ENCODE data around the gene MGP.

The MGP gene

DNA sequence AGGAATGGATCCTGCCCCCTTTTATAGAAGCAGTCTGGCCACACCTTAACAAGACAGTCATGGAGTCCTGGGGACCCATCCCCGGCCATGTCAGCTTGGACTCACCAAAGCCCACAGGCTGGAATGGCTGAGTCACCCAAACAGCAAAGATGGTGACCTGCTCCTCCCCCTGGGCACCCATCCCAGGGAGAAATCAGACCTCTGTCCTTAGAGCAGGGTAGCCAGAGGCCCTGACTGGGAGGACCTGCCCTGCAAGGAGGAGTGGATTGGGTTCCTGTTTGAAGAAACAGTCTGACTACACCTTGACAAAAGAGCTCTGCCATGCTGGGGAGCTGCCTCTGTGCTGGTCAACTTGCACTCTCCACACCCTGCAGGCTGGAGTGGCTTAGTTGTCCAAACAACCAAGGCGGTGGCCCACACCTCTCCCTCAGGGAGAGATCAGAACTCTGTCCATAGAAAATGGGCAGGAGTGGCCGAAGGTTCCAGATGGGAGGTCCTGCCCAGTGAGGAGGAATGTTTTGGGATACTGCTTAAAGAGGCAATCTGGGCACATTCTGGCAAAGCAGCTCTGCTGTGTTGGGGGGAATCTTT is 16.6 kb downstream of the MGP start:
- no peak for DNase-seq (ENCODE audit: low read depth in 1 of 2, low spot score in 1 of 2)

- DNase-seq (ENCODE audit: low read depth in 1 of 2, low spot score in 1 of 2) = no peak
Observed at GRCh38 chr12:14860490-14860889, 25.2 kb downstream of the MGP start.

DNA sequence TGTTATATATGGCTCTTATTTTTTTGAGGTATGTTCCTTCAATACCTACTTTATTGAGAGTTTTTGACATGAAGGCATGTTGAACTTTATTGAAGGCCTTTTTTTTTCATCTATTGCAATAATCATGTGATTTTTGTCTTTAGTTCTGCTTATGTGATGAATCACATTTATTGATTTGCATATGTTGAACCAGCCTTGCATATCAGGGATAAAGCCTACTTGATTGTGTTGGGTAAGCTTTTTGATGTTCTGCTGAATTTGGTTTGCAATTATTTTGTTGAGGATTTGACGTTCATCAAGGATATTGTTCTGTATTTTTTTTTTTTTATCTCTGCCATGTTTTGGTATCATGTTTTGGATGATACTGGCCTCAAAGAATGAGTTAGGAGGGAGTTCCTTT is 27.1 kb downstream of the MGP start:
- DNase-seq (ENCODE audit: low read depth in 1 of 2, low spot score in 1 of 2) = no peak

GRCh38 chr12:14854586-14855183 is 31.0 kb downstream of the MGP start:
- DNase-seq (ENCODE audit: low read depth in 1 of 2, low spot score in 1 of 2) = no peak

- DNase-seq (ENCODE audit: low read depth in 1 of 2, low spot score in 1 of 2) = no peak
Observed at GRCh38 chr12:14853961-14854360, 31.7 kb downstream of the MGP start.

GRCh38 chr12:14852880-14853279 is 32.8 kb downstream of the MGP start:
- no peak for DNase-seq (ENCODE audit: low read depth in 1 of 2, low spot score in 1 of 2)

- DNase-seq (ENCODE audit: low read depth in 1 of 2, low spot score in 1 of 2) = no peak
Observed at GRCh38 chr12:14850929-14851663, 34.6 kb downstream of the MGP start.

DNA sequence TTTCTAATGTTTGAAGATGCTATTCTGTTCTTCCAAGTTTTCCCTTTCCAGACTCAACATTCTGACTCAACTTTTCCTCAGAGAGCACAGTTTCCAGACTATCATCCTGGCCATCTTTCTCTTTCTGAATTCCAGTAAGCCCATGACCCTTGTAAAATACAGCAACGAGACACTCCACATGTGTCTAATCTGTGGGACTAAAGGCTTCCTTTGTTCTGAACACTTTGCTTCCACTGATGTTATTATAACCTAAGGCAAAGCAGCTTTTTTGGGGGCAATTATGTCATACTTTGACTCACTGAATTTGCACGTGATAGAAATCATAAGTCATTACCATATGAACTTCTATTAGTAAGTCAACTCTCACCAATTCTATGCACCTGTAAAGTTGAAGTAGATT is 36.0 kb downstream of the MGP start:
- no peak for DNase-seq (ENCODE audit: low read depth in 1 of 2, low spot score in 1 of 2)

GRCh38 chr12:14846876-14847580 is 38.6 kb downstream of the MGP start:
- DNase-seq (ENCODE audit: low read depth in 1 of 2, low spot score in 1 of 2) = no peak

- DNase-seq (ENCODE audit: low read depth in 1 of 2, low spot score in 1 of 2) = no peak
Observed at GRCh38 chr12:14846042-14846587, 39.5 kb downstream of the MGP start.

- DNase-seq (ENCODE audit: low read depth in 1 of 2, low spot score in 1 of 2) = peak in 1 of 2 donors; percentile 40
Observed at GRCh38 chr12:14845350-14845750, 40.3 kb downstream of the MGP start.

- DNase-seq (ENCODE audit: low read depth in 1 of 2, low spot score in 1 of 2) = no peak
Observed at GRCh38 chr12:14844401-14844800, 41.3 kb downstream of the MGP start.

- no peak for DNase-seq (ENCODE audit: low read depth in 1 of 2, low spot score in 1 of 2)
Observed at GRCh38 chr12:14843425-14843887, 42.2 kb downstream of the MGP start, which contains the start of gene ART4. Gene ART4, minus strand, starts transcription at chr12:14843526. Its CDS starts 413 bp downstream, at chr12:14843113.

DNA sequence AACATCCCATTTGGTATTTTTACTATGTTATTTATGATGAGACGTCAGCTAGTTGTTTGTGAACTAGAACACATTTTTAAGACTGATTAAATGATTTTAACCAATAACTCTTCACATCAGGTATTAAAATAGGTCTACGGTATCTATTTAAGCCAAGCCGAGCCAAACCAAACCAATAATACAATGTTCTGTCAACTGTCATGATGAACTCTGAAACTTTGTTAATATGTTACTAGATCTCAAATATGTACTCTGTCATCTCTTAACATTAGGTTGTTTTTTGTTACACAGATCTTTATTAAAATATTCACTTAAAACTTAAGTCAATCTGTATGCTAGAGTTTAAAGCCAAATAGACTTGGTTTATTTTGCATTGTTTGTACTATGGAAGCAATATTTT is 43.3 kb downstream of the MGP start:
- no peak for DNase-seq (ENCODE audit: low read depth in 1 of 2, low spot score in 1 of 2)

- DNase-seq (ENCODE audit: low read depth in 1 of 2, low spot score in 1 of 2) = no peak
Observed at GRCh38 chr12:14841761-14842160, 43.9 kb downstream of the MGP start.

- no peak for DNase-seq (ENCODE audit: low read depth in 1 of 2, low spot score in 1 of 2)
Observed at GRCh38 chr12:14840616-14841015, 45.0 kb downstream of the MGP start.

DNA sequence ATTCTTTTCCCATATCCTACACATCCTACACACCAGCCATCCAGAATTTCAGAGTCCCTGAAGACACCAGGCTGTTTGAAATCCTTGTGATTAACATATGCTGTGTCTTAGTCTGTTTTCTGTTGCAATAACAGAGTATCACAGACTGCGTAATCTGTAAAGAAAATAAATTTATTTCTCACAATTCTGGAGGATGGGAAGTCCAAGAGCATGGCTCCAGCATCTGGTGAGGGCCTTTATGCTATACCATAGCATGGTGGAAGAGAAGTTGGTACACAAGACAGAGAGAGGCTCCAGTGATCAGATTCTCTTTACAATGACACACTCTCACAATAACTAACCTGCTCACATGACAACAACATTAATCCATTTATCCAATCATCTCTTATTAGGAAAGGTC is 46.4 kb downstream of the MGP start:
- no peak for DNase-seq (ENCODE audit: low read depth in 1 of 2, low spot score in 1 of 2)

DNA sequence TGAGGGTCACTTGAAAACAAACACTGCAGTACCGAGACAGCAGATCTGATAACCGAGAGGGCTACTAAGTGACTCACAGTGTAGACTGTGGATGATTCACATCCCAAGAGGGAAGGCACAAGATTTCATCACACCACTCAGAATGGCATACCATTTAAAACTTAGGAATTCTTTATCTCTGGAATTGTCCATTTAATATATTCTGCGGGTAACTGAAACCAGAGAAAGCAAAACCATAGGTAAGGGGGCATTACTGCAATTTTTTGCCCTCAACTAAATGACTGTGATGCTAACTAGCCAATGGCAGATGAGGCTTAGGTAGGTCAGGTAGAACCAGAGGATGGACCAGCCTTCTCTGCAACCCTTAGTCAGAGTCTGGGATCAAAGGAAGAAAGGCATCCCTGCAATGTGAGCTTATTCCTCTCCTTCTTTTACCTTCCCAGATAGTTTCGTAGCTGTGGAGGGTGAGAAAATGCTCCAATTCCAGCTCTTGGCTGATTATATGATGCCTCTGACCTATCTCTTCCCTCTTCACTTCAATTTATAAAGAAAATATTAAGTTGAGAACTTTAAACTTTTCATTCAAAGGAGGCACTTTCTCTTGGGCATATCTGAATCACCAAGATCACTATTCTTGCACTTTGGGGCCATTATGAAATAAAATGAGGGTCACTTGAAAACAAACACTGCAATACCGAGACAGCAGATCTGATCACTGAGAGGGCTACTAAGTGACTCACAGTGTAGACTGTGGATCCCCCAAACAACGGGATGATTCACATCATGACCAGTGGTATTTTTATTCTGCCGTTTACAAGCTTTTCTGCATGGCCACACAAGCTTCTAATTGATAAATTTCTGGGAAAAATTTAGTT is 49.1 kb downstream of the MGP start:
- DNase-seq (ENCODE audit: low read depth in 1 of 2, low spot score in 1 of 2) = no peak

- DNase-seq (ENCODE audit: low read depth in 1 of 2, low spot score in 1 of 2) = no peak
Observed at GRCh38 chr12:14834509-14834908, 51.1 kb downstream of the MGP start.

GRCh38 chr12:14833952-14834351 is 51.7 kb downstream of the MGP start:
- DNase-seq (ENCODE audit: low read depth in 1 of 2, low spot score in 1 of 2) = no peak

- no peak for DNase-seq (ENCODE audit: low read depth in 1 of 2, low spot score in 1 of 2)
Observed at GRCh38 chr12:14833336-14833735, 52.3 kb downstream of the MGP start.

Data from activated CD4-positive, alpha-beta T cell treated with anti-CD3 and anti-CD28 coated beads, Interleukin-2, amount 50 U/mL, for 24 hours (primary cell).